AG10803 (cell line): ENCODE measurements around the gene SLC2A3.
"Not testable (repeated sequence)": the region's sequence is repeated elsewhere in the genome, so short reads cannot be mapped to it uniquely, and the experiment has no call there.

ENCODE experiments used
- DNase-seq: peaks from one replicate; pipeline ENCODE4 v3.0.0; 2010; ENCODE audit warnings: low read depth
- H3K4me3 ChIP-seq: 2 replicates; pipeline ENCODE4 v1.5.1; 2011; ENCODE audit warnings: mild to moderate bottlenecking, low read length, control low read depth
- TF ChIP-seq, protein P1 (sequence below): conservative IDR thresholded peaks from 2 replicates; pipeline ENCODE4 v1.5.1; 2011; ENCODE audit warnings: mild to moderate bottlenecking, low read length, control low read depth, inconsistent platforms

Gene SLC2A3

DNA sequence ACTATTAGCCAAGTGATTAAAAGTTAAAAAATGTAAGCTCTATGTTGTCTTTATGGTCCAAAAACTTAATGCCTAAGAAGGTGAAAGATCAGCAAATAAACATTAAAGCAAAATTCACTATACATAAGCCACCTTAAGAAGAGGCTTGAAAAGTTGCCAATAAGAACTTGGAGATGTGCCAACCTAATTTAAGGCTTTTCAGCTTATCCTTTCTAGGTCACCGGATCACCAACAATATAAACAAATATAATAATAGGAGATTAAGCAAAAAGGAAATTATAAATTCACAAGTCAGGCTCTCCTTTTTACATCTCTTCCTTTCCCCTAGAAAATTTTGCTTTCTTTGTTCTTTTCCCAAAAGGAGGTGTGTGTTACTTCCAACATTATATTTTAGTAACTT is 30.9 kb downstream of the SLC2A3 start:
- DNase-seq: no peak
- TF ChIP-seq, protein P1, sequence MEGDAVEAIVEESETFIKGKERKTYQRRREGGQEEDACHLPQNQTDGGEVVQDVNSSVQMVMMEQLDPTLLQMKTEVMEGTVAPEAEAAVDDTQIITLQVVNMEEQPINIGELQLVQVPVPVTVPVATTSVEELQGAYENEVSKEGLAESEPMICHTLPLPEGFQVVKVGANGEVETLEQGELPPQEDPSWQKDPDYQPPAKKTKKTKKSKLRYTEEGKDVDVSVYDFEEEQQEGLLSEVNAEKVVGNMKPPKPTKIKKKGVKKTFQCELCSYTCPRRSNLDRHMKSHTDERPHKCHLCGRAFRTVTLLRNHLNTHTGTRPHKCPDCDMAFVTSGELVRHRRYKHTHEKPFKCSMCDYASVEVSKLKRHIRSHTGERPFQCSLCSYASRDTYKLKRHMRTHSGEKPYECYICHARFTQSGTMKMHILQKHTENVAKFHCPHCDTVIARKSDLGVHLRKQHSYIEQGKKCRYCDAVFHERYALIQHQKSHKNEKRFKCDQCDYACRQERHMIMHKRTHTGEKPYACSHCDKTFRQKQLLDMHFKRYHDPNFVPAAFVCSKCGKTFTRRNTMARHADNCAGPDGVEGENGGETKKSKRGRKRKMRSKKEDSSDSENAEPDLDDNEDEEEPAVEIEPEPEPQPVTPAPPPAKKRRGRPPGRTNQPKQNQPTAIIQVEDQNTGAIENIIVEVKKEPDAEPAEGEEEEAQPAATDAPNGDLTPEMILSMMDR: no peak
- no peak overlapping the region for H3K4me3 ChIP-seq

DNA sequence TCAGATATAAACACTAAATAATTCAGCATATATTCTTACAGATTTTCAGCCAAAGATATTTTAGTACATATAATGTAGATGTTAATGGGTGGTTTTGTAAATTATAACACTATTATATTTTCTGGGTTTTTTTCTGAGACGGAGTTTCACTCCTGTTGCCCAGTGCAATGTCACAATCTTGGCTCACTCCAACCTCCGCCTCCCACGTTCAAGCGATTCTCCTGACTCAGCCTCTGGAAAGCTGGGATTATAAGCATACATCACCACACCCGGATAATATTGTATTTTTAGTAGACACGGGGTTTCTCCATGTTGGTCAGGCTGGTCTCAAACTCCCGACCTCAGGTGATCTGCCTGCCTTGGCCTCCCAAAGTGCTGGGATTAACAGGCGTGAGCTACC is 33.6 kb downstream of the SLC2A3 start:
- not testable (repeated sequence) for DNase-seq, H3K4me3 ChIP-seq

DNA sequence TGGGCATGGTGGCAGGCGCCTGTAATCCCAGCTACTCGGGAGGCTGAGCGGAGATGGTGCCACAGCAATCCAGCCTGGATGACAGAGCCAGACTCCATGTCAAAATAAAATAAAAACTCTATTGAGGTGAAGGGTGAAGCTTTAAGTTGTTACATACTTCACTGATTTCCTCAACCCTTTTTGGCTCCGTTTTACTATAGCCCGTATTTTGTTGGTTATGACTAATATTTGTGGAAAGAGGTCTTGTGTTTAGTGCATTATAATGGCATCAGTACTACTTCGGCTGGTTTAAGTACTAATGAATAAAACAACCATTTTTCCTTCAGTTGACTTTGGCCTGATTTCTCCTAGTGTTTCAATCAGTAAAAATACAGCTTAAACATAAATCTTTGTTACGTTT is 36.2 kb downstream of the SLC2A3 start:
- DNase-seq: peak; percentile 48
- H3K4me3 ChIP-seq: no peak overlapping the region
- TF ChIP-seq, protein P1: no peak

DNA sequence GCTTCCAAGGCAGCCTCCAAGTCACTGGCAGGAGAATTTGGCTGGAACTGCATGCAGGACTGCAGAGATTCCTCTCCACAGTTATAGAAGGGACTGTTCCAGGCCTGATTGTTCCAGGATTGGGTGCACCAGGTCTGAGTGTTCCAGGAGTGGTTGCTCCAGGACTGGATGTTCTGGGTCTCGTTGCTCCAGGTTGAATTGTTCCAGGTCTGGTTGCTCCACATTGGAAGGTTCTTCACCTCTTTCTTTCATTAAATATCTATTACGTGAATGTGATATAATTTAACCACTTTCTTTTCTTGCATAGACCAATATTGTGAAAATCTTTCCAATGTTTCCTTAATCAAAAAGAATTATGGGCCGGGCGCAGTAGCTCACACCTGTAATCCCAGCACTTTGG is 39.3 kb downstream of the SLC2A3 start:
- not testable (repeated sequence) for DNase-seq, H3K4me3 ChIP-seq

DNA sequence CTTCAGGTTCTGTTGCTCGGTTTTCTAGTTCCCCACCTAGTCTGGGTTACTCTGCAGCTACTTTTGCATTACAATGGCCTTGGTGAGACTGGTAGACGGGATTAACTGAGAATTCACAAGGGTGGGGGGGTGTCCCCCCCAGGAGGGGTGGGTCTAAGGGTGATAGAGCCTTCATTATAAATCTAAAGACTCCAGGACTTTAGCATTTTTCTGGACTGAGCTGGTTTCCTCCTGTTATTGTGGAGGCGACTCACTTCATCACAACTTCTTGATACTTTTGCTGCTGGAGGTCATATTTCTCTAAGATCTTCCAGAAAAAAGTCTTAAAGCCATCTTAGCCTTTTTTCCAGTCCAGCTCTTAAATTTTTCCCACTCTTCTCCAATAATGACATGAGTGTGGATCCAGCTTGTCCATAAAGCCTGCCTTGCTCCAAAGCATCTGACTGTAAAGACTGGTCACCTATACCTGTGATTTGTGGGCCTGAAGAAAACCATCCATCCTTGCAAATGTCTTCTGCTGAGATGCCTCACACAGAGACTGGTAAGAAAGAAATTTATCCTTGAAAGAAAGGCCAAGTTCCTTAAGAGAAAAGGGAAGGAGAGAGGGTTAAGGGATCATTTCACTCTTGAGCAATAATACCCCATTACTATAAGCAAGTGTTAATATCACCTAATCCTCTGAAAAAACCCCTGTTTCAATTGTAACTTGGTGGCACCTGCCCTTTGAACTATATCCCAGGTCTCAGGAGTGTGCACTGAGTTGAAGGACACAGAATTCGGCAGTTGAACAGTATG is 43.6 kb downstream of the SLC2A3 start:
- no peak overlapping the region for H3K4me3 ChIP-seq
- DNase-seq: no peak
- TF ChIP-seq, protein P1: no peak

DNA sequence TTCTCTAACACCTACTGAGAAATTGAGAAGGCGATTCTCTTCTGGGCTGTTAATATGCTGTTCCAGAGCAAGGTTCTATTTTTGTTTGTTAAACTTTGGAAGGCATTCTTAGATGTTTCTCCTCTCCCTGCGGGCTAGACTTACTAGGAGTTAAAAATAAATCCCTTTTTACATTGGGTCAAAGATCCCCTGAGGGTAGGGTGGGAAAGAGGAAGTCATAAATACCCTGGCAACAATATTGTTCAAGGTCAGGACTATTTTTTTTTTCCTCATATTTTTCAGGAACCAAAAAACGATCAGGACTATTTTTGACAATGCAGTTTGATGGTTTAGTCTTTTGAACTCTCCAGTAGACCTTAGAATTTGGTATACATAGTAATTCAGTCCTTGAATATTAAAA is 51.3 kb downstream of the SLC2A3 start:
- DNase-seq: no peak
- TF ChIP-seq, protein P1: no peak

DNA sequence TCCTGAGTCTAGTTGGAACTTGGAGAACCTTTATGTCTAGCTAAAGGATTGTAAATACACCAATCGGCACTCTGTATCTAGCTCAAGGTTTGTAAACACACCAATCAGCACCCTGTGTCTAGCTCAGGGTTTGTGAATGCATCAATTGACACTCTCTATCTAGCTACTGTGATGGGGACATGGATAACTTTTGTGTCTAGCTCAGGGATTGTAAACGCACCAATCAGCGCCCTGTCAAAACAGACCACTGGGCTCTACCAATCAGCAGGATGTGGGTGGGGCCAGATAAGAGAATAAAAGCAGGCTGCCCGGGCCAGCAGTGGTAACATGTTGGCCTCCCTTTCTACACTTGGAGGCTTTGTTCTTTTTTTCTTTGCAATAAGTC is 54.3 kb downstream of the SLC2A3 start:
- not testable (repeated sequence) for DNase-seq, H3K4me3 ChIP-seq

More for the DNA sequence above, 51.3 kb downstream of the SLC2A3 start:
- H3K4me3 ChIP-seq: no peak overlapping the region

DNA sequence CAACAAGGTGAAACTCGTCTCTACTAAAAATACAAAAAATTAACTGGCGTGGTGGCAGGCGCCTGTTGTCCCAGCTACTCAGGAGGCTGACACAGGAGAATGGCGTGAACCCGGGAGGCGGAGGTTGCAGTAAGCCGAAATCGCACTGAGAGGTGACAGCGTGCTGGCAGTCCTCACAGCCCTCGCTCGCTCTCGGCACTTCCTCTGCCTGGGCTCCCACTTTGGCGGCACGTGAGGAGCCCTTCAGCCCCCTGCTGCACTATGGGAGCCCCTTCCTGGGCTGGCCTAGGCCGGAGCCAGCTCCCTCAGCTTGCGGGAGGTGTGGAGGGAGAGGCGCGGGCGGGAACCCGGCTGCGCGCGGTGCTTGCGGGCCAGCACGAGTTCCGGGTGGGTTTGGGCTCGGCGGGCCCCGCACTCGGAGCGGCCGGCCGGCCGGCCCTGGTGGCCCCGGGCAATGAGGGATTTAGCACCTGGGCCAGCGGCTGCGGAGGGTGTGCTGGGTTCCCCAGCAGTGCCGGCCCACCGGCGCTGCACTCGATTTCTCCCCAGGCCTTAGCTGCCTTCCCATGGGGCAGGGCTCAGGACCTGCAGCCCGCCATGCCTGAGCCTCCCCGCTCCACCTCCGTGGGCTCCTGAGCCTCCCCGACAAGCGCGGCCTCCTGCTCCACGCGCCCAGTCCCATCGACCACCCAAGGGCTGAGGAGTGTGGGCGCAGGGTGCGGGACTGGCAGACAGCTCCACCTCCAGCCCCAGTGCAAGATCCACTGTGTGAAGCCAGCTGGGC is 54.8 kb downstream of the SLC2A3 start:
- DNase-seq, H3K4me3 ChIP-seq: not testable (repeated sequence)

DNA sequence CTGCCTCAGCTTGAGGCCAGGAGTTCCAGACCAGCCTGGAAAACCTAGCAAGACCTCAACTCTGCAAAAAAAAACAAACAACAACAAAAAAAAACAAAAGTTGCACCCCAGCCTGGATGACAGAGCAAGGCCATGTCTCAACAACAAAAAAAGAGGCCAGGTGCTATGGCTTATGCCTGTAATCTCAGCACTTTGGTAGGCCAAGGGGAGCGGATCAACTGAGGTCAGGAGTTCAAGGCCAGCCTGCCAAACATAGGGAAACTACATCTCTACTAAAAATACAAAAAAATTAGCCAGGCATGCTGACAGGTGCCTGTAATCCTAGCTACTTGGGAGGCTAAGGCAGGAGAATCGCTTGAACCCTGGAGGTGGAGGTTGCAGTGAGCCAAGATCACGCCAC is 56.7 kb downstream of the SLC2A3 start:
- TF ChIP-seq, protein P1: no peak
- DNase-seq: no peak
- no peak overlapping the region for H3K4me3 ChIP-seq
